GM18873 (cell line): ENCODE measurements around the gene F13B.
"Not testable (repeated sequence)": the region's sequence is repeated elsewhere in the genome, so short reads cannot be mapped to it uniquely, and the experiment has no call there.

Experiments
- ATAC-seq: cut with Tn5 transposase; IDR thresholded peaks from one replicate; pipeline ENCODE4 v1.9.1; 2021; ENCODE audit warnings: mild to moderate bottlenecking, moderate library complexity, moderate number of reproducible peaks; ENCODE audit not compliant: unreplicated experiment, low FRiP score

F13B gene

GRCh38 chr1:197042676-197043341 is 24.3 kb downstream of the F13B start:
- ATAC-seq, result no peak

GRCh38 chr1:197041486-197042353 is 25.3 kb downstream of the F13B start:
- no peak for ATAC-seq

GRCh38 chr1:197036861-197037260 is 30.2 kb downstream of the F13B start:
- no peak for ATAC-seq

- not testable (repeated sequence) for ATAC-seq
These were observed 32.3 kb downstream of the F13B start for GRCh38 chr1:197034631-197035339.

GRCh38 chr1:197029749-197030148 is 37.3 kb downstream of the F13B start:
- ATAC-seq, result no peak

- no peak for ATAC-seq
These were observed 39.7 kb downstream of the F13B start for GRCh38 chr1:197027359-197027758.

GRCh38 chr1:197024460-197024859 is 42.6 kb downstream of the F13B start:
- ATAC-seq, result no peak

- no peak for ATAC-seq
These were observed 45.3 kb downstream of the F13B start for GRCh38 chr1:197021716-197022115.

GRCh38 chr1:197017558-197018146 is 49.4 kb downstream of the F13B start:
- ATAC-seq, result no peak

DNA sequence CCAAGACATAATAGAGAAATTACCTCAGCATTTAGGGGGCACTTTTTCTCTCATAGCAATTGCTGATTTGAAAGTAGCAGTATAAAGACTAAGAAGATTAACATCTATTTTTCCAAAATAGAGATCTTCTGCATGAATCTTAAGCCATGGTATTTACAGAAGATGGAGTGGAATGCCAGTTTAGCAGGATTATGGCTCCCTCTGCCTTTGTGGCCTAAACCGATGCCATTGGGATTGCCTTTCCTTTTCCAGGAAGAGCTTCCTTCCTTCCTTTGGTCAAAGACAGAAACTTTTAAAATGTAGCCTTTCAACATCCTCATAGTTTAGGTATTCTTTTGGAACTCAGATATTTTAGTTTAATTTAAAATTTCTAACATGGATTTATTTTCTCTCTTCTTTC is 50.3 kb downstream of the F13B start:
- ATAC-seq, result no peak

DNA sequence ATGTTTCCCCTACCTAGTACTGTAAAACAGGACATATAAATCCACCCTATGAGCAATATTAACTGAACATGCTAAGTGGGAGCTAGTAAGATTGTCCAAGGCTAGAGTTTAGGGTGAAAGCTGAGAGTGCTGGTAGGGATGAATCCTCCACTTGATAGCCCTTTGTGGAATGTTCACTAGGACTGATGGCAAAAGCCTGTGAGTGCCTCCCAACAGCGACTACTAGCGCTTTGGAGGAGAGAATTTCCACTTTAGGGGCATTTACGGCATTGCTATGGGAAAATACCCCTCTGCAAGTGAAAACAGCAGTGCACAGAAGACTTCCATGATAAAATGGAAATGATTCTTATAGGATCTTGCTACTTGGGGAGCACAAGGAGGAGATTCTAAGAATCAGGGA is 53.8 kb downstream of the F13B start:
- ATAC-seq, result no peak

DNA sequence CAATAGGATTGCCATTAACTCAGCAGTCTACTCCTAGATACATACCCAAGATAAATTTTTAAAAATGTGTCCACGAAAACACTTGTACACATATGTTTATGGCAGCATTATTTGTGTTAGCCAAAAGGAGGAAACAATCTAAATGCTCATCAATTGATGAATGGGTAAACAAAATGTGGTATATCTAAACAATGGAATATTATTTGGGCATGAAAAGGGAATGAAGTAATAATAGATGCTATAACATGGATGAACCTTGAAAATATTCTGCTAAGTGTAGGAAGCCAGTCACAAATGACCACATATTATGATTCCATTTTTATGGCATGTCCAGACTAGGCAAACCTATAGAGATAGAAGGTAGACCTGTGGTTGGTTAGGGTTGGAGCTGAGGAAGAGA is 55.4 kb downstream of the F13B start:
- ATAC-seq, result no peak

- no peak for ATAC-seq
These were observed 58.2 kb downstream of the F13B start for GRCh38 chr1:197008861-197009260.

DNA sequence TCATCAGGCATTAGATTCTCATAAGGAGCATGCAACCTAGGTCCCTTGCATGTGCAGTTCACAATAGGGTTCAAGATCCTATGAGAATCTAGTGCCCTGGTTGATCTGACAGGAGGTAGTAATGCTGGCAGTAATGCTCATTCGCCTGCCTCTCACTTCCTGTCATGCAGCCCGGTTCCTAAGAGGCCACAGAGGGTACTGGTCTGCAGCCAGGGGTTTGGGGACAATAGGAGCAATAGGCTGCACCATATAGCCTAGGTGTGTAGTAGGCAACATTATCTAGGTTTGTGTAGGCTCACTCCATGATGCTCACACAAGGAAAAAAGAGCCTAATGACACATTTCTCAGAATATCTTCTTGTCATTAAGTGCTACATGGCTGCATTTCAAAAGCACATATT is 63.9 kb downstream of the F13B start:
- ATAC-seq, result no peak

- no peak for ATAC-seq
These were observed 65.2 kb downstream of the F13B start for GRCh38 chr1:197001828-197002227.

DNA sequence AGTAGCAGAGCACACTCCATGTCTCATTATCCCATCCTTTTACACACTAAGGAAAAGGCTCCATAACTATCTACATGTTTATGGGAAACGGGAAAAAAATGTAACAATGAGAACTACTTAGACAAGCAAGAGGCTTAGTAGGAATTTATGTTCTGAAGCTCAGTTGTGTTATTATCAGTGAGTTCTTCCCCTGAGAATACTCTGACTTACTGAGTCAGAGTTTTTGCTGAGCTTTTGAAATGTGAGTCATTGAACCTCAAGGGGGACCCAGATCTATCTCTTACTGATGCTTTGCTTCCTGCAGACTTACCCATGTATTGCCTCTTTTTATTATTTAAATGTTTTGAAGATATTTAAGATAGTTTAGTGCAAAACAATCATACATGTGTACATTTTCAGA is 69.6 kb downstream of the F13B start:
- no peak for ATAC-seq

GRCh38 chr1:196993916-196994315 is 73.1 kb downstream of the F13B start:
- no peak for ATAC-seq

GRCh38 chr1:196991919-196992651 is 75.0 kb downstream of the F13B start:
- ATAC-seq, result not testable (repeated sequence)
